ENCODE data around the gene MRGPRE.

Gene MRGPRE

DNA sequence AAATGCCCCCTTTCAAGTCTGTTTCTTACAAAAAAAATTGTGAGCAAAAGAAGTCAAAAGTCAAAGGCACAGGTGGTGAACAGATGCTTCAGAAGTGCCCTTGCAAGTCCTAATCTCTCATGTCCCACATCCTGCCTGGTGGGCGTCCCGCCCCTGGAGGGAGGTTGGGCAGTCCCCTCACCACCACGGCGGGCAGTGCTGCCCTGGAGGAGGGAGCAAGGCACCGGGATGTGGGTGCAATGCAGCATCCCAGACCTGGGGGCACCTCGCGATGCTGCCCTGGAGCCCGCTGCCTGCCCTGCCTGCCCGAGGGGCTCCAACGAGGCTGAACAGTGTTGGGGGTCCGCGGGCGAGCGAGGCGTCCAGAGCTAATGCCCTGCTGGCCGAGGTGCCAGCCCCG, 29.5 kb downstream of the MRGPRE start:
- no peak for TF ChIP-seq RAD21 (IDR thresholded peaks at IDR 0.05; ENCODE audit: low read depth)
- TF ChIP-seq EP300 (IDR thresholded peaks at IDR 0.05; ENCODE audit: borderline replicate concordance), result no peak
- TF ChIP-seq, protein P1, sequence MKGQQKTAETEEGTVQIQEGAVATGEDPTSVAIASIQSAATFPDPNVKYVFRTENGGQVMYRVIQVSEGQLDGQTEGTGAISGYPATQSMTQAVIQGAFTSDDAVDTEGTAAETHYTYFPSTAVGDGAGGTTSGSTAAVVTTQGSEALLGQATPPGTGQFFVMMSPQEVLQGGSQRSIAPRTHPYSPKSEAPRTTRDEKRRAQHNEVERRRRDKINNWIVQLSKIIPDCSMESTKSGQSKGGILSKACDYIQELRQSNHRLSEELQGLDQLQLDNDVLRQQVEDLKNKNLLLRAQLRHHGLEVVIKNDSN (IDR thresholded peaks at IDR 0.05), result no peak
- no peak for TF ChIP-seq ZBTB7A (IDR thresholded peaks at IDR 0.05; ENCODE audit: low read depth)
- no peak for TF ChIP-seq CREB1 (IDR thresholded peaks at IDR 0.05; ENCODE audit: low read depth)
- TF ChIP-seq YY1 (IDR thresholded peaks at IDR 0.05; ENCODE audit: low read depth), result no peak
- no peak for TF ChIP-seq EGR1 (IDR thresholded peaks at IDR 0.05)
- TF ChIP-seq, protein P2, sequence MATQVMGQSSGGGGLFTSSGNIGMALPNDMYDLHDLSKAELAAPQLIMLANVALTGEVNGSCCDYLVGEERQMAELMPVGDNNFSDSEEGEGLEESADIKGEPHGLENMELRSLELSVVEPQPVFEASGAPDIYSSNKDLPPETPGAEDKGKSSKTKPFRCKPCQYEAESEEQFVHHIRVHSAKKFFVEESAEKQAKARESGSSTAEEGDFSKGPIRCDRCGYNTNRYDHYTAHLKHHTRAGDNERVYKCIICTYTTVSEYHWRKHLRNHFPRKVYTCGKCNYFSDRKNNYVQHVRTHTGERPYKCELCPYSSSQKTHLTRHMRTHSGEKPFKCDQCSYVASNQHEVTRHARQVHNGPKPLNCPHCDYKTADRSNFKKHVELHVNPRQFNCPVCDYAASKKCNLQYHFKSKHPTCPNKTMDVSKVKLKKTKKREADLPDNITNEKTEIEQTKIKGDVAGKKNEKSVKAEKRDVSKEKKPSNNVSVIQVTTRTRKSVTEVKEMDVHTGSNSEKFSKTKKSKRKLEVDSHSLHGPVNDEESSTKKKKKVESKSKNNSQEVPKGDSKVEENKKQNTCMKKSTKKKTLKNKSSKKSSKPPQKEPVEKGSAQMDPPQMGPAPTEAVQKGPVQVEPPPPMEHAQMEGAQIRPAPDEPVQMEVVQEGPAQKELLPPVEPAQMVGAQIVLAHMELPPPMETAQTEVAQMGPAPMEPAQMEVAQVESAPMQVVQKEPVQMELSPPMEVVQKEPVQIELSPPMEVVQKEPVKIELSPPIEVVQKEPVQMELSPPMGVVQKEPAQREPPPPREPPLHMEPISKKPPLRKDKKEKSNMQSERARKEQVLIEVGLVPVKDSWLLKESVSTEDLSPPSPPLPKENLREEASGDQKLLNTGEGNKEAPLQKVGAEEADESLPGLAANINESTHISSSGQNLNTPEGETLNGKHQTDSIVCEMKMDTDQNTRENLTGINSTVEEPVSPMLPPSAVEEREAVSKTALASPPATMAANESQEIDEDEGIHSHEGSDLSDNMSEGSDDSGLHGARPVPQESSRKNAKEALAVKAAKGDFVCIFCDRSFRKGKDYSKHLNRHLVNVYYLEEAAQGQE (IDR thresholded peaks at IDR 0.05; ENCODE audit: low read depth), result no peak
- no peak for TF ChIP-seq NFIC (IDR thresholded peaks at IDR 0.05)
- no peak for TF ChIP-seq TAF1 (IDR thresholded peaks at IDR 0.05; ENCODE audit: low read depth)
- TF ChIP-seq FOXM1 (IDR thresholded peaks at IDR 0.05; ENCODE audit: borderline replicate concordance, low read depth), result no peak
- TF ChIP-seq, protein P3, sequence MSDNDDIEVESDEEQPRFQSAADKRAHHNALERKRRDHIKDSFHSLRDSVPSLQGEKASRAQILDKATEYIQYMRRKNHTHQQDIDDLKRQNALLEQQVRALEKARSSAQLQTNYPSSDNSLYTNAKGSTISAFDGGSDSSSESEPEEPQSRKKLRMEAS (IDR thresholded peaks at IDR 0.05), result no peak
- TF ChIP-seq TCF12 (IDR thresholded peaks at IDR 0.05; ENCODE audit: low read depth), result no peak
- TF ChIP-seq CEBPB (IDR thresholded peaks at IDR 0.05), result no peak
- TF ChIP-seq TEAD4 (IDR thresholded peaks at IDR 0.05), result no peak

DNA sequence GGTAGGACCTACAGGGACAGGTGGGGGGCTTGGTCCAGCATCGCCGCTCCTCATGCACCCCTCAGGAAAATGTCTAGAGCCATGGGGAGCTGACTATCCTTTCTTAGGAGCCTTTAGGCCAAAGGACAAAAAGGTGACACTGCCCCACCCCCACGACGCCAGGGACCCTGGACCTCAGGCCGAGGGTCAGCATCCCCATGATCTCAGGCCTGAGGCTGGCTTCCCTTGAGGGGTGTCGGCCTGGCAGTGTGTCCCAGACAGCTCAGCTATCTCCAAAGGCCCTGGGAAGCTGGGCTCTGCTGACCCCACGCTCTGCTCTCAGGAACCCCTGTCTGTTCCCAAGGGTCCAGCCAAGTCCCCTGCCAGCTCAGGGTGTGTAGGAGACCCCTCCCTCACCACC, 29.9 kb downstream of the MRGPRE start:
- TF ChIP-seq RAD21 (IDR thresholded peaks at IDR 0.05; ENCODE audit: low read depth), result no peak

DNA sequence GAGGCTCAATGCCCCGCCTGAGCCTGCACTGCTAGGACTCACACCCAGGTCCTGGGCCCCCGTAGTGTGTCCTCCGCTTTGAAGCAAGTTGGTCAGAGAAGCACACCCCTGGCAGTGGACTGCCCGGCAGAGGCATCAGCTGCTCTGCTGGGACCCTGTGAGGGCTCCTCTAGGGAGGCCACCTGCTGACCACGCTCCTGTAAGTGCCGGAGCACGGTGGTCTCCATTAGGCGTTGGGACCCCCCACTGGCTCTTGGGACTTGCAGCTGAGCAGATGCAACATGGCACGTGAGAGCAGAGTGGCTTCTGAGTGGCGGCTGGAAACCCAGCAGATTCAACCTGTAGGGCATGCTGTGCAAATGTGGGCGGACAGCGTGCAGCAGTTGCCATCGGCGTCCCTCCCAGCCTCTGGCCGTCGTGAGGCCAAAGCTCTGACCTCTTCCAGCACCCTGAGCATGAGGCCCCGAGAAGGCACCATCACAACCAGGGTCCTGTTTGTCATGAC, 30.5 kb downstream of the MRGPRE start:
- TF ChIP-seq CEBPB (IDR thresholded peaks at IDR 0.05) (no peak), TAF1 (IDR thresholded peaks at IDR 0.05; ENCODE audit: low read depth) (no peak), YY1 (IDR thresholded peaks at IDR 0.05; ENCODE audit: low read depth) (no peak)
- TF ChIP-seq, protein P3 (IDR thresholded peaks at IDR 0.05), result no peak

DNA sequence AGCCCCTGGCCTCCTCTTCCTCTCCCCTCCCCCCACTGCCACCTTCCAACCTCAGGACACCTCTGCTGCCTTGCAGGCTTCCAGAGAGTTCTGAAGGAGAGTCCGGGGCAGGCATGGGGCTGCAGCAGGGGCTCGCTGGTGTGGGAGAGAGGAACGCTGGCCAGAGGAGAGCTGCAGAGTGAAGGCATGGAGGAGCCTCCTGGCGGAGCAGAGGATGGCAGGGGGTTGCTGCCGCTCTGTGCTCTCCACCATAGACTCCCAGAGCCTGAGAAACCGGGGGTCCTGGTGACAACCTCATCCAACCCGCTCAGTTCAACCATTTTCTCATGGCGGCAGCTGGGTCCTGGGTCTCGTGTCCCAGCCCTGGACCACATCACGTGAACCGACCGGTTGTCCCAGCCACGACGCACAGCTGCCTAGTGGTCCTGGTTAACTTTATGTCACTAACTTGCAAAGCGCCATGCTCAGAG, 31.1 kb downstream of the MRGPRE start:
- TF ChIP-seq, protein P2 (IDR thresholded peaks at IDR 0.05; ENCODE audit: low read depth), result no peak
- TF ChIP-seq TAF1 (IDR thresholded peaks at IDR 0.05; ENCODE audit: low read depth) (no peak), YY1 (IDR thresholded peaks at IDR 0.05; ENCODE audit: low read depth) (no peak), ZBTB7A (IDR thresholded peaks at IDR 0.05; ENCODE audit: low read depth) (no peak), TCF12 (IDR thresholded peaks at IDR 0.05; ENCODE audit: low read depth) (no peak), CREB1 (IDR thresholded peaks at IDR 0.05; ENCODE audit: low read depth) (no peak), RAD21 (IDR thresholded peaks at IDR 0.05; ENCODE audit: low read depth) (no peak), FOXM1 (IDR thresholded peaks at IDR 0.05; ENCODE audit: borderline replicate concordance, low read depth) (no peak), CEBPB (IDR thresholded peaks at IDR 0.05) (no peak), EGR1 (IDR thresholded peaks at IDR 0.05) (no peak), EP300 (IDR thresholded peaks at IDR 0.05; ENCODE audit: borderline replicate concordance) (no peak), TEAD4 (IDR thresholded peaks at IDR 0.05) (no peak), NFIC (IDR thresholded peaks at IDR 0.05) (no peak)
- TF ChIP-seq, protein P1 (IDR thresholded peaks at IDR 0.05), result no peak
- TF ChIP-seq, protein P3 (IDR thresholded peaks at IDR 0.05), result no peak

DNA sequence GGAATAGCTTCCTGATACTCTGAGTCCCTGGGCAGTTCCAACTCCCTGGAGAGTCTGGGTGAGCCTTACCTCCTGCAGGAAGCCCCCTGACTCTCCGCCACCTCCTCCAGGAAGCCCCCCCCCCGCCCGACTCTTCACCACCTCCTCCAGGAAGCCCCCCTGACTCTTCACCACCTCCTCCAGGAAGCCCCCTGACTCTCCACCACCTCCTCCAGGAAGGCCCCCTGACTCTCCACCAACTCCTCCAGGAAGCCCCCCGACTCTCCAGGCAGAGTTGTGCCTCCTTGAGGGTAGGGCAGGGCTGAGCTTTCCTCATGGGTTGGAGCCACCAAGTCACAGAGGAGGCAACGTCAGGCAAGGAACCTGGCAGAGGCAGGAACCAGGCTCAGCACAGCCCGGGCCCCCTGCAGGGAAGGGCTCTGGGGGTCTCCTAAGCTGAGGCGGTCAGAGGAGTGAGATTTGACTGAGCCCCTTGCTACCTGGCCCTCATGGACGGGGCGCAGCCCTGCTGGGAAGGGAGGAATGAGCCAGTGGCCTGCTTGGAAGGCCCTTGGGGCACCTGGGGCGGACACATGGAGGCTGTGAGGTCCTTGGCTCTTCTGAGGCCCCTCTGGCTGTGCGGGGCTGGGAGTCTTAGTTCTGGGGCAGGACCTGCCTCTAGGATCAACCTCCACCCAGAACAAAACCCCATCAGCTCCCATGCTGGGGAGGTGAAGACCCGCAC, 31.7 kb downstream of the MRGPRE start:
- no peak for TF ChIP-seq EP300 (IDR thresholded peaks at IDR 0.05; ENCODE audit: borderline replicate concordance)
- TF ChIP-seq EGR1 (IDR thresholded peaks at IDR 0.05), result no peak
- no peak for TF ChIP-seq CREB1 (IDR thresholded peaks at IDR 0.05; ENCODE audit: low read depth)
- TF ChIP-seq, protein P2 (IDR thresholded peaks at IDR 0.05; ENCODE audit: low read depth), result no peak
- TF ChIP-seq NFIC (IDR thresholded peaks at IDR 0.05), result no peak
- TF ChIP-seq RAD21 (IDR thresholded peaks at IDR 0.05; ENCODE audit: low read depth), result no peak
- TF ChIP-seq FOXM1 (IDR thresholded peaks at IDR 0.05; ENCODE audit: borderline replicate concordance, low read depth), result no peak
- no peak for TF ChIP-seq ZBTB7A (IDR thresholded peaks at IDR 0.05; ENCODE audit: low read depth)
- no peak for TF ChIP-seq CEBPB (IDR thresholded peaks at IDR 0.05)
- TF ChIP-seq YY1 (IDR thresholded peaks at IDR 0.05; ENCODE audit: low read depth), result no peak
- no peak for TF ChIP-seq TCF12 (IDR thresholded peaks at IDR 0.05; ENCODE audit: low read depth)
